Thoracic aorta endothelial cell (primary cell): ENCODE data around the gene IFNA5. TPM values are rescaled to one million over a fixed set of nuclear protein-coding genes. Genes with fewer than 3 reads are reported as not detected.

ENCODE experiments used
- total RNA-seq: library from RNA; depleted of rRNA; stranded (reverse); fragments of >200 nt; gene quantifications from 2 replicates; pipeline ENCODE4 v1.2.3, GENCODE V29; 2012

The IFNA5 gene
- total RNA-seq = not detected in 2 replicates

GRCh38 chr9:21305213-21305612 is at the start of gene IFNA5:
IFNA5 (minus strand) TSS chr9:21305313; CDS start chr9:21305256, 57 bp downstream.

DNA sequence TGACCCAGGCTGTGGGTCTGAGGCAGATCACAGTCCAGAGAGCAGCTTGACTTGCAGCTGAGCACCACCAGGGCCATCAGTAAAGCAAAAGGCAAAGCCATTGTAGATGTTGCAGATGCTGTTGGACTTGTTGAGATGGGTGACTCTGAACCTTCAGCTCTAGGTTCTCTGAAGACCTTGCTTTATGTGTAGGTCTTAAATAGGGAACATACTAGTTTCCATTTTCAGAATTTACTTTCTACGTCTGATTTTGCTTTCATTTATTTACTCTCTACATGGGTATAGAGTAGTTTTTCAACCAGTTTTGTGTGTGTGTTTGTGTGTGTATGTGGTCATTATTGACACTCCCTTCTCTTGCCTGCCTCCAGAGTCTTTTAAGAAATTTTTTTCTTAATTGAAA is 45.7 kb upstream of the IFNA5 start, which contains the start of gene IFNA6:
IFNA6 (minus strand) TSS at position 101 of the 400 bp plus-strand sequence; CDS start at position 101, 0 bp downstream.

DNA sequence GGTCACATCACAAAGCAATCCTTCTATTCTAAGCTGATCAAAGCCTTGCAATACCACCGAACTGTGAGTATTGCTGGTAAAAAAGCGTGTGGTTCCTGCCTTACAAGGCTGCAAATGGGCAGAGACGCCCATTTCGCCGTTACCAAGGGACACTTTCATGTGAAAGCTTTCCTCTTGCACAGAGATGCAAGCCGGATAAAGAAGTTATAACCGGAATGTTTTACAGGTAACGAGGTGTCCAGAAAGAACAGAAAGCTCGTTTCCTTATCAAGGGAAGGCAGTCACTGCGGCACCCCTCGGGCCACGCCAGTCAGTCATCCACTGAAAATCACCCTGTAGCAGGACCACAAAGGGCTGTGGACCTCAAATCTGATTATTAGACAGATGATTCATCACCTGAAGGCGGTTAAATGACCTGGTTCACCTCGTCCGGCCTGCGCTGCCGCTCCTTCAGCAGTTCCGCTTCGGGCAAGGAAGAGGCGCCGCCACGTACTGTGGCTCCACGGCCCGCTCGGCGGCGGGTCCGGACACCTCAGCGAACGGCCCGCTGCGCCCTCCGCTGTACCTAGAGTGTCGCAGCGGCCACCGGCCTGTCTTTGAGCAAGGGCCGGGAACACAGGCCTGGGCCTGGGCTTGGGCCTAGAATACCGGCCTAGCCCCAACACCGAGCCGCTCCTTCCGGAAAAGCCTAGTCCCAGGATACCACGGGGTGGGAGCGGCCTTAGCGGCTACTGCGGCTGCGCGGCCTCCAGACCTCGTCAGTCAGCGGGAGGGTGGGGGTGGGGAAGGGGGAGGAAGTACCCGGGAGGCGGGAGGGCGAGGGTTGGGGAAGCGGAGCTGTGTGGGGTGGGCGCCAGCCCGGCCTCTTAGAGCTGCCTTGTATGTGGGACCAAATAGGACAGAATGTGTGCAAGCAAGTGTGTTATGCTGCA is 29.9 kb upstream of the IFNA5 start, which contains the start of gene KLHL9:
KLHL9 (minus strand) TSS at position 704 of the 932 bp plus-strand sequence; CDS start at position 159, 545 bp downstream.

Other genes with a start within 250 kb of the IFNA5 start
- gene IFNB1, start 227.4 kb downstream of the IFNA5 start, total RNA-seq = not detected in 2 replicates
- not detected in 2 replicates for gene IFNW1, start 163.5 kb downstream of the IFNA5 start, total RNA-seq
- not detected in 2 replicates for gene IFNA21, start 138.7 kb downstream of the IFNA5 start, total RNA-seq
- gene IFNA4, start 117.7 kb downstream of the IFNA5 start, total RNA-seq = not detected in 2 replicates
- gene IFNA7, start 103.1 kb downstream of the IFNA5 start, total RNA-seq = not detected in 2 replicates
- not detected in 2 replicates for gene IFNA10, start 98.2 kb downstream of the IFNA5 start, total RNA-seq
- gene IFNA16, start 88.0 kb downstream of the IFNA5 start, total RNA-seq = not detected in 2 replicates
- gene IFNA17, start 77.1 kb downstream of the IFNA5 start, total RNA-seq = not detected in 2 replicates
- gene IFNA14, start 65.3 kb downstream of the IFNA5 start, total RNA-seq = not detected in 2 replicates
- 46.5 and 57.7 TPM in 2 replicates for gene KLHL9, start 30.1 kb upstream of the IFNA5 start, total RNA-seq
- 0.22 TPM in 1 of 2 replicates, not detected in the other for gene IFNA6, start 45.6 kb upstream of the IFNA5 start, total RNA-seq
- gene IFNA13, start 62.7 kb upstream of the IFNA5 start, total RNA-seq = not detected in 2 replicates
- not detected in 2 replicates for gene IFNA2, start 80.1 kb upstream of the IFNA5 start, total RNA-seq
- not detected in 2 replicates for gene IFNA8, start 103.8 kb upstream of the IFNA5 start, total RNA-seq
- not detected in 2 replicates for gene IFNA1, start 135.1 kb upstream of the IFNA5 start, total RNA-seq
- gene IFNE, start 177.0 kb upstream of the IFNA5 start, total RNA-seq = 4.7 and 5.5 TPM in 2 replicates